CD4-positive, CD25-positive, alpha-beta regulatory T cell (primary cell): ENCODE results near the gene SYTL4. TPM values are rescaled to one million over a fixed set of nuclear protein-coding genes. Genes with fewer than 3 reads are reported as not detected.
A peak's percentile ranks its signal among the peaks of the same experiment; 100 is the strongest.

ENCODE experiments used
- ATAC-seq, 2 donors: fragments of 150-1000 bp; cut with Tn5 transposase; one replicate each; pipeline ENCODE4 v1.10.0; 2021; ENCODE audit warnings: low read depth in 2 of 2, moderate number of reproducible peaks in 2 of 2, moderate library complexity in 1 of 2
- DNase-seq, 3 donors: peaks; one replicate each; pipeline versions ENCODE4 v3.0.0 to v3.0.0-alpha.2; 2012 to 2022; ENCODE audit warnings: mixed read lengths in 1 of 3
- H3K27ac ChIP-seq: one replicate; pipeline ENCODE4 v1.7.0; 2013; ENCODE audit warnings: mild to moderate bottlenecking, low read length; ENCODE audit not compliant: insufficient read depth, poor library complexity, severe bottlenecking
- H3K27me3 ChIP-seq: one replicate; pipeline ENCODE4 v1.7.0; 2013; ENCODE audit warnings: low read length; ENCODE audit not compliant: control insufficient read depth, insufficient read depth
- H3K36me3 ChIP-seq: one replicate; pipeline ENCODE4 v1.7.0; 2013; ENCODE audit warnings: mild to moderate bottlenecking, low read length, moderate library complexity; ENCODE audit not compliant: control insufficient read depth, insufficient read depth
- H3K4me1 ChIP-seq: 2 replicates; pipeline ENCODE4 v1.7.0; 2013; ENCODE audit warnings: mild to moderate bottlenecking, low read length; ENCODE audit not compliant: insufficient read depth, control insufficient read depth, poor library complexity, severe bottlenecking
- H3K4me3 ChIP-seq: one replicate; pipeline ENCODE4 v1.7.0; 2013; ENCODE audit warnings: low read depth, mild to moderate bottlenecking, low read length, moderate library complexity
- H3K9me3 ChIP-seq, 2 experiments: 1 replicate in 1 of 2; 2 replicates in 1 of 2; pipeline ENCODE4 v1.7.0; 2013; ENCODE audit warnings: low read length in 2 of 2, mild to moderate bottlenecking in 1 of 2, moderate library complexity in 1 of 2; ENCODE audit not compliant: control insufficient read depth in 2 of 2
- H3K27ac Mint-ChIP-seq, 3 donors: one replicate each; pipeline ENCODE4 v1.8.0; 2020 to 2022; ENCODE audit warnings: mild to moderate bottlenecking in 3 of 3, mixed read lengths in 3 of 3, moderate library complexity in 2 of 3
- H3K27me3 Mint-ChIP-seq: one replicate; pipeline ENCODE4 v1.8.0; 2022; ENCODE audit warnings: mild to moderate bottlenecking, mixed read lengths
- H3K36me3 Mint-ChIP-seq: one replicate; pipeline ENCODE4 v1.8.0; 2020; ENCODE audit warnings: mixed read lengths
- H3K4me1 Mint-ChIP-seq, 4 donors: one replicate each; pipeline ENCODE4 v1.8.0; 2020 to 2022; ENCODE audit warnings: mixed read lengths in 4 of 4, mild to moderate bottlenecking in 1 of 4
- H3K4me3 Mint-ChIP-seq, 4 donors: one replicate each; pipeline ENCODE4 v1.8.0; 2020 to 2022; ENCODE audit warnings: mild to moderate bottlenecking in 4 of 4, mixed read lengths in 4 of 4, moderate library complexity in 3 of 4
- H3K9me3 Mint-ChIP-seq, 7 donors: one replicate each; pipeline ENCODE4 v1.8.0; 2020 to 2022; ENCODE audit warnings: mixed read lengths in 7 of 7, mild to moderate bottlenecking in 3 of 7, moderate library complexity in 2 of 7
- polyA plus RNA-seq, 4 donors: library from polyadenylated mRNA; unstranded; fragments of 300-500 nt; fragmentation: Illumina TruSeq; gene quantifications; one replicate each; pipeline ENCODE4 v1.2.3, GENCODE V29; 2021
- total RNA-seq: library from RNA; stranded (reverse); gene quantifications from one replicate; pipeline ENCODE4 v1.2.3, GENCODE V29; 2022

SYTL4 gene
- total and polyA plus RNA-seq, 5 donors from 2014 or later, result 0.22 TPM; not detected in 4

- Mint-ChIP-seq H3K27me3 (no peaks in the 10 kb centered on the region), H3K27ac (peak overlapping the region in 1 of 3 donors; percentile 64), H3K4me1 (no peaks in the 10 kb centered on the region), H3K9me3 (peaks cover 0 to 1% (median 0%) of the 10 kb centered on the region in 7 donors), H3K36me3 (no peaks in the 10 kb centered on the region), H3K4me3 (no peak overlapping the region)
- Histone ChIP-seq H3K4me3 (no peak overlapping the region), H3K9me3 (no peaks in the 10 kb centered on the region), H3K4me1 (no peaks in the 10 kb centered on the region), H3K36me3 (no peaks in the 10 kb centered on the region), H3K27me3 (no peaks in the 10 kb centered on the region), H3K27ac (no peak overlapping the region)
- DNase-seq, result no peak
- ATAC-seq, result no peak
These were observed 44.8 kb downstream of the SYTL4 start for GRCh38 chrX:100687128-100687527.

GRCh38 chrX:100685997-100686305, 46.0 kb downstream of the SYTL4 start:
- no peak overlapping the region for H3K4me3 Mint-ChIP-seq
- no peak overlapping the region for H3K27ac ChIP-seq
- H3K27me3 Mint-ChIP-seq, result no peaks in the 10 kb centered on the region
- DNase-seq (no peak), ATAC-seq (no peak)
- no peak overlapping the region for H3K4me3 ChIP-seq
- H3K9me3 Mint-ChIP-seq, result peaks cover 0 to 1% (median 0%) of the 10 kb centered on the region in 7 donors
- no peaks in the 10 kb centered on the region for H3K4me1 Mint-ChIP-seq
- H3K36me3 Mint-ChIP-seq, result no peaks in the 10 kb centered on the region
- H3K27ac Mint-ChIP-seq, result no peak overlapping the region
- H3K9me3 ChIP-seq, result no peaks in the 10 kb centered on the region
- no peaks in the 10 kb centered on the region for H3K4me1 ChIP-seq
- no peaks in the 10 kb centered on the region for H3K36me3 ChIP-seq
- no peaks in the 10 kb centered on the region for H3K27me3 ChIP-seq

DNA sequence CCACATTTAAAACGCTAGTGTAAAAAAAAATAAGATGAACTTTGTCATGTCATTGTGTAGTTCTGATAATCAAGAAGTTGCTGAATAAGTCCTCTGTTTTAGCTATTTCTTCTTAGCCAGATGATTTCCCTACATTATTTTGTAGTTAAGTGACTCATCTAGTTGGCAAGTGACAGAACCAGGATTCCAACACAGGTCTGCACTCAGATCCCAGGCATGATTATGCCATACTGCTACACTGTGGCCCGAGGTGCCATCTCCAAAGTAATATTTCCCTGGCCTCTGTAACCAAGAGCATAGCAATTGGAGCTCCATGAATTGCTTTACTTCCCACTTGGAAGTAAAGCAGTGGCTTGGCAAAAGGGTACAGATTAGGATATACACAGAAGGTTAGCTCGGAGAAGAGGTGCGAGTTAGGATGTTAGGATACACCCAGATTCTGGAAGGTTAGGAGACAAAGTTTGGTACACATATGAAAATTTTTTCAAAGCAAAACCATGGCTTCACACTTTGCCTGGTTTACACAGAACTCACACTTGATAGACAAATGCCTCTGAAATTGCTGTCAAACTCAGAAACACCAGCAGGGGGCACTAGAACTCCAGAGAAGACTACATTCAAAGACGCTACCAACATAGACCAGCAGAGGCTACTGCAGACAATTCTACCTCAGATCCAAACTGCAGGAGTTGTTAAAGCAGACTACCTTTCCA, 46.5 kb downstream of the SYTL4 start:
- Histone ChIP-seq H3K4me3 (no peak overlapping the region), H3K9me3 (no peaks in the 10 kb centered on the region), H3K27me3 (no peaks in the 10 kb centered on the region), H3K27ac (no peak overlapping the region), H3K36me3 (no peaks in the 10 kb centered on the region), H3K4me1 (no peaks in the 10 kb centered on the region)
- Mint-ChIP-seq H3K27me3 (no peaks in the 10 kb centered on the region), H3K4me1 (no peaks in the 10 kb centered on the region), H3K27ac (no peak overlapping the region), H3K4me3 (no peak overlapping the region), H3K36me3 (no peaks in the 10 kb centered on the region), H3K9me3 (peaks cover 0 to 1% (median 0%) of the 10 kb centered on the region in 7 donors)
- ATAC-seq (peak in 1 of 2 donors; percentile 44), DNase-seq (peak; percentile 22 to 82 (median 64))

DNA sequence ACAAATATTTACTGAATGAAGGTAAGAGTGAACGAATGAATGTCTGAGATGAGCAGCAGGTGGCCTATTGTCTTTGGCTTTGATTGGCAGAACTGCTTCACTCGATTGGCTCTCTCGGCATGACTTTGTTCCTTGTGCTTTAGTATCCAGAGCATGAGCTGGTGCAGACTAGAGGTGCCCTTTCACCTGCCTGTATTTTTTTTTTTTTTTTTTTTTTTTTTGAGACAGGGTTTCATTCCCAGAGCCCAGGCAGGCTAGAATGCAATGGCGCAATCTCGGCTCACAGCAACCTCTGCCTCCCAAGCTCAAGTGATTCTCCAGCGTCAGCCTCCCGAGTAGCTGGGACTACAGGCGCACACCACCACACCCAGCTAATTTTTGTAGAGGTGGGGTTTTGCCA, 49.0 kb downstream of the SYTL4 start:
- no peaks in the 10 kb centered on the region for H3K36me3 Mint-ChIP-seq

DNA sequence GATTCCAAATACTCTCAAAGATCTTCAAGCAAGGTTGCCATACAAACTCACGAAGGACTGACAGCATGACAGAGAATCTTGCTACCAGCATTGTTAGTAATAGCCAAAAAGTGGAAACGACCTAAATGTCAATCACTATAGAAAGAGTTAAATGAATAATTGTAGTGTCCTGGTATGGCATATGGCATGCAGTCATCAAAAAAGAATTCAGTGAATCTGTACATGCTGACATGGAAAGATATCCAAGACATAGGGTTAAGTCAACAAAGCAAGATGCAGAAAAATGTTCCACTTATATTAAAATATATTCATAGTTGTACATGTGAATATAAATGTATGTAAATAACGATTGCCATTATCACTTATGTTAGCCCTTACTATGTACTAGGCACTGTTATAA, 50.3 kb downstream of the SYTL4 start:
- Histone ChIP-seq H3K9me3 (no peaks in the 10 kb centered on the region), H3K4me3 (no peak overlapping the region), H3K4me1 (no peaks in the 10 kb centered on the region), H3K36me3 (no peaks in the 10 kb centered on the region), H3K27me3 (no peaks in the 10 kb centered on the region), H3K27ac (no peak overlapping the region)
- Mint-ChIP-seq H3K4me1 (no peaks in the 10 kb centered on the region), H3K4me3 (no peak overlapping the region), H3K36me3 (no peaks in the 10 kb centered on the region), H3K27ac (no peak overlapping the region), H3K27me3 (peaks cover 4% of the 10 kb centered on the region), H3K9me3 (no peaks in the 10 kb centered on the region)
- no peak for ATAC-seq
- DNase-seq, result no peak

More for the DNA sequence above, 49.0 kb downstream of the SYTL4 start:
- Mint-ChIP-seq H3K27ac (no peak overlapping the region), H3K4me1 (no peaks in the 10 kb centered on the region), H3K27me3 (peaks cover 4% of the 10 kb centered on the region), H3K4me3 (no peak overlapping the region), H3K9me3 (peaks cover 0 to 1% (median 0%) of the 10 kb centered on the region in 7 donors)
- H3K27ac ChIP-seq, result no peak overlapping the region
- H3K4me3 ChIP-seq, result no peak overlapping the region
- ATAC-seq (no peak), DNase-seq (no peak)
- H3K4me1 ChIP-seq, result no peaks in the 10 kb centered on the region
- H3K9me3 ChIP-seq, result no peaks in the 10 kb centered on the region
- no peaks in the 10 kb centered on the region for H3K27me3 ChIP-seq
- H3K36me3 ChIP-seq, result no peaks in the 10 kb centered on the region

- Mint-ChIP-seq H3K4me1 (no peaks in the 10 kb centered on the region), H3K36me3 (no peaks in the 10 kb centered on the region), H3K27ac (no peak overlapping the region), H3K4me3 (no peak overlapping the region), H3K9me3 (no peaks in the 10 kb centered on the region), H3K27me3 (peaks cover 4% of the 10 kb centered on the region)
- Histone ChIP-seq H3K36me3 (no peaks in the 10 kb centered on the region), H3K9me3 (no peaks in the 10 kb centered on the region), H3K27me3 (no peaks in the 10 kb centered on the region), H3K4me1 (no peaks in the 10 kb centered on the region), H3K27ac (no peak overlapping the region), H3K4me3 (no peak overlapping the region)
- ATAC-seq (no peak), DNase-seq (no peak)
These were observed 51.2 kb downstream of the SYTL4 start for GRCh38 chrX:100680756-100681155.

GRCh38 chrX:100677611-100678181, 54.2 kb downstream of the SYTL4 start:
- H3K27ac ChIP-seq, result no peak overlapping the region
- no peaks in the 10 kb centered on the region for H3K36me3 Mint-ChIP-seq
- no peak overlapping the region for H3K4me3 ChIP-seq
- ATAC-seq, result no peak
- H3K9me3 Mint-ChIP-seq, result no peaks in the 10 kb centered on the region
- H3K27me3 Mint-ChIP-seq, result peaks cover 4% of the 10 kb centered on the region
- no peaks in the 10 kb centered on the region for H3K4me1 ChIP-seq
- H3K36me3 ChIP-seq, result no peaks in the 10 kb centered on the region
- H3K4me1 Mint-ChIP-seq, result peaks cover 0 to 7% (median 3%) of the 10 kb centered on the region in 4 donors
- H3K27me3 ChIP-seq, result no peaks in the 10 kb centered on the region
- no peak overlapping the region for H3K27ac Mint-ChIP-seq
- DNase-seq, result no peak
- H3K9me3 ChIP-seq, result no peaks in the 10 kb centered on the region
- no peak overlapping the region for H3K4me3 Mint-ChIP-seq

DNA sequence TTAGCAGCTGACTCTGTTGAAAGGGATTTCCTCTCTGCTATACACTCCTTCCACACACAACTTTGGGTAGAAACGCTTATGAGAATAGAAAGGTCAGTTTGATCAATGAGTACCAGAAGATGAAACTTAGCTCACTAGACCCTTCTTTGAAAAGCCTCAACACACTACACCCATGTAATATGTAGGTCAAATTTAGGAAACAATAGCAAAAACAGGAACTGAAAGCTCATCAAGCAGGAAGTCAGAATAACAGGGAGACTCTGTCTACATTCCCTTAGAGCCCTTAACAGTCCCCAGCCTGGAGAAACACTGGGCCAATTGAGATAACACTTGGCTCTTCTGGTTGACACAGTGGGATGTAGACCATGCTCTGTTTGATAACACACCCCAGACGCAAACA, 57.2 kb downstream of the SYTL4 start:
- H3K4me3 Mint-ChIP-seq, result no peak overlapping the region
- no peak overlapping the region for H3K27ac Mint-ChIP-seq

More for the DNA sequence above, 57.2 kb downstream of the SYTL4 start:
- Mint-ChIP-seq H3K4me1 (peaks cover 0 to 7% (median 3%) of the 10 kb centered on the region in 4 donors), H3K27me3 (peaks cover 4% of the 10 kb centered on the region), H3K9me3 (no peaks in the 10 kb centered on the region), H3K36me3 (no peaks in the 10 kb centered on the region)
- H3K36me3 ChIP-seq, result no peaks in the 10 kb centered on the region
- no peaks in the 10 kb centered on the region for H3K9me3 ChIP-seq
- H3K27ac ChIP-seq, result no peak overlapping the region
- DNase-seq, result peak in 1 of 3 donors; percentile 1
- H3K27me3 ChIP-seq, result no peaks in the 10 kb centered on the region
- no peaks in the 10 kb centered on the region for H3K4me1 ChIP-seq
- ATAC-seq, result no peak
- H3K4me3 ChIP-seq, result no peak overlapping the region
